Tongue (tissue), 2 donors: ENCODE results near the gene TMPRSS3. TPM values are rescaled to one million over a fixed set of nuclear protein-coding genes. Genes with fewer than 3 reads are reported as not detected.

Experiments used
- DNase-seq: peaks from one replicate; pipeline ENCODE4 v3.0.0-alpha.2; 2015
- total RNA-seq: library from RNA; depleted of rRNA; stranded (reverse); fragments of >200 nt; gene quantifications from one replicate; pipeline ENCODE4 v1.2.3, GENCODE V29; 2014

The TMPRSS3 gene
- total RNA-seq, 1 donor from 2014 or later: 0.21 TPM

- no peak for DNase-seq
These were observed 8.0 kb downstream of the TMPRSS3 start for GRCh38 chr21:42387843-42388340.

GRCh38 chr21:42387164-42387563 is 8.7 kb downstream of the TMPRSS3 start:
- no peak for DNase-seq

- no peak for DNase-seq
These were observed 9.7 kb downstream of the TMPRSS3 start for GRCh38 chr21:42386034-42386591.

GRCh38 chr21:42385619-42386018 is 10.2 kb downstream of the TMPRSS3 start:
- DNase-seq: no peak

GRCh38 chr21:42384989-42385388 is 10.9 kb downstream of the TMPRSS3 start:
- DNase-seq: no peak

GRCh38 chr21:42384156-42384945 is 11.5 kb downstream of the TMPRSS3 start:
- no peak for DNase-seq

- DNase-seq: no peak
These were observed 12.5 kb downstream of the TMPRSS3 start for GRCh38 chr21:42383331-42383730.

GRCh38 chr21:42382915-42383314 is 12.9 kb downstream of the TMPRSS3 start:
- no peak for DNase-seq

GRCh38 chr21:42381347-42381984 is 14.4 kb downstream of the TMPRSS3 start:
- DNase-seq: peak; percentile 16

GRCh38 chr21:42379426-42380215 is 16.2 kb downstream of the TMPRSS3 start:
- no peak for DNase-seq

- DNase-seq: no peak
These were observed 17.4 kb downstream of the TMPRSS3 start for GRCh38 chr21:42378418-42378817.

GRCh38 chr21:42377951-42378340 is 17.9 kb downstream of the TMPRSS3 start:
- no peak for DNase-seq

- no peak for DNase-seq
These were observed 18.5 kb downstream of the TMPRSS3 start for GRCh38 chr21:42377211-42377950.

- DNase-seq: no peak
These were observed 19.4 kb downstream of the TMPRSS3 start for GRCh38 chr21:42376338-42376982.

GRCh38 chr21:42375966-42376337 is 19.9 kb downstream of the TMPRSS3 start:
- DNase-seq: no peak

GRCh38 chr21:42375506-42375905 is 20.3 kb downstream of the TMPRSS3 start:
- no peak for DNase-seq

- DNase-seq: peak; percentile 44
These were observed 20.9 kb downstream of the TMPRSS3 start for GRCh38 chr21:42374864-42375499.

GRCh38 chr21:42374457-42374856 is 21.4 kb downstream of the TMPRSS3 start:
- no peak for DNase-seq

- DNase-seq: no peak
These were observed 21.9 kb downstream of the TMPRSS3 start for GRCh38 chr21:42373908-42374455.

GRCh38 chr21:42373196-42373907 is 22.5 kb downstream of the TMPRSS3 start:
- no peak for DNase-seq
